GM12878 (cell line): Measurements from ENCODE around the gene PANK1.

Experiments
- CEBPB ChIP-seq, 2 experiments: fragments of 150-350 bp in 1 of 2; IDR thresholded peaks; 2 replicates each; pipeline ENCODE4 v1.6.1; 2012 to 2014; ENCODE audit warnings: low read depth in 2 of 2, low read length in 2 of 2, borderline replicate concordance in 1 of 2, inconsistent platforms in 1 of 2
- CTCF ChIP-seq, 3 experiments: IDR thresholded peaks in 2 of 3; conservative IDR thresholded peaks in 1 of 3; 2 replicates each; pipeline ENCODE4 v1.5.1; 2011; ENCODE audit warnings: low read depth in 3 of 3, low read length in 3 of 3, mild to moderate bottlenecking in 3 of 3, control low read depth in 2 of 3, moderate library complexity in 2 of 3, inconsistent platforms in 1 of 3, mixed read lengths in 1 of 3; ENCODE audit not compliant: control insufficient read depth in 2 of 3, insufficient read depth in 1 of 3; ENCODE audit errors: extremely low read depth in 1 of 3
- EZH2 ChIP-seq: IDR thresholded peaks from 2 replicates; pipeline ENCODE4 v1.6.1; 2012; ENCODE audit warnings: low read depth, mild to moderate bottlenecking, control low read depth, inconsistent platforms, low read length, borderline replicate concordance; ENCODE audit not compliant: control insufficient read depth
- JUND ChIP-seq: IDR thresholded peaks from 2 replicates; pipeline ENCODE4 v1.6.1; 2012; ENCODE audit warnings: low read depth, mild to moderate bottlenecking, low read length, improper control_type of control experiment, moderate library complexity
- KDM1A ChIP-seq: fragments of 200-600 bp; sonication (generic); IDR thresholded peaks from 2 replicates; pipeline ENCODE4 v1.6.1; 2016; ENCODE audit warnings: borderline replicate concordance
- MYC ChIP-seq: IDR thresholded peaks from 2 replicates; pipeline ENCODE4 v1.6.1; 2011; ENCODE audit warnings: mild to moderate bottlenecking, low read length, moderate library complexity, inconsistent platforms; ENCODE audit not compliant: insufficient read depth, insufficient replicate concordance, insufficient read length, severe bottlenecking
- NBN ChIP-seq: fragments of 450-650 bp; IDR thresholded peaks from 2 replicates; pipeline ENCODE4 v1.6.1; 2016
- NR2C2 ChIP-seq: IDR thresholded peaks from 2 replicates; pipeline ENCODE4 v1.6.1; 2011; ENCODE audit warnings: borderline replicate concordance, low read depth; ENCODE audit not compliant: control insufficient read depth, insufficient read length
- POLR2A ChIP-seq: IDR thresholded peaks from 2 replicates; pipeline ENCODE4 v1.6.1; 2011; ENCODE audit warnings: low read depth, mild to moderate bottlenecking, low read length
- TF ChIP-seq, protein P1 (sequence below): fragments of 450-650 bp; IDR thresholded peaks from 2 replicates; pipeline ENCODE4 v1.6.1; 2018; ENCODE audit warnings: mild to moderate bottlenecking, low read depth, moderate library complexity; ENCODE audit not compliant: partially characterized antibody

- TF ChIP-seq CTCF (IDR thresholded peaks at IDR 0.05 in 2 of 3, conservative IDR thresholded peaks at IDR 0.05 in 1 of 3; ENCODE audit: control insufficient read depth in 2 of 3, extremely low read depth in 1 of 3, insufficient read depth in 1 of 3, low read depth in 3 of 3, low read length in 3 of 3) (no peak), CEBPB (IDR thresholded peaks at IDR 0.05; ENCODE audit: borderline replicate concordance in 1 of 2, low read depth in 2 of 2, low read length in 2 of 2) (no peak), MYC (no peak), JUND (no peak), NBN (no peak), NR2C2 (no peak), EZH2 (no peak), KDM1A (no peak), POLR2A (no peak)
- TF ChIP-seq, protein P1, sequence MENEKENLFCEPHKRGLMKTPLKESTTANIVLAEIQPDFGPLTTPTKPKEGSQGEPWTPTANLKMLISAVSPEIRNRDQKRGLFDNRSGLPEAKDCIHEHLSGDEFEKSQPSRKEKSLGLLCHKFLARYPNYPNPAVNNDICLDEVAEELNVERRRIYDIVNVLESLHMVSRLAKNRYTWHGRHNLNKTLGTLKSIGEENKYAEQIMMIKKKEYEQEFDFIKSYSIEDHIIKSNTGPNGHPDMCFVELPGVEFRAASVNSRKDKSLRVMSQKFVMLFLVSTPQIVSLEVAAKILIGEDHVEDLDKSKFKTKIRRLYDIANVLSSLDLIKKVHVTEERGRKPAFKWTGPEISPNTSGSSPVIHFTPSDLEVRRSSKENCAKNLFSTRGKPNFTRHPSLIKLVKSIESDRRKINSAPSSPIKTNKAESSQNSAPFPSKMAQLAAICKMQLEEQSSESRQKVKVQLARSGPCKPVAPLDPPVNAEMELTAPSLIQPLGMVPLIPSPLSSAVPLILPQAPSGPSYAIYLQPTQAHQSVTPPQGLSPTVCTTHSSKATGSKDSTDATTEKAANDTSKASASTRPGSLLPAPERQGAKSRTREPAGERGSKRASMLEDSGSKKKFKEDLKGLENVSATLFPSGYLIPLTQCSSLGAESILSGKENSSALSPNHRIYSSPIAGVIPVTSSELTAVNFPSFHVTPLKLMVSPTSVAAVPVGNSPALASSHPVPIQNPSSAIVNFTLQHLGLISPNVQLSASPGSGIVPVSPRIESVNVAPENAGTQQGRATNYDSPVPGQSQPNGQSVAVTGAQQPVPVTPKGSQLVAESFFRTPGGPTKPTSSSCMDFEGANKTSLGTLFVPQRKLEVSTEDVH = no peak
Measured at GRCh38 chr10:89588671-89589070, 56.4 kb downstream of the PANK1 start.
